GM12873 (cell line): ENCODE measurements around the gene FSTL3.

Experiments
- CTCF ChIP-seq: IDR thresholded peaks from 2 replicates; pipeline ENCODE4 v1.5.1; 2012; ENCODE audit warnings: low read depth, mild to moderate bottlenecking, moderate library complexity, low read length, control low read depth; ENCODE audit not compliant: insufficient read depth; ENCODE audit errors: missing control alignments

Gene FSTL3

DNA sequence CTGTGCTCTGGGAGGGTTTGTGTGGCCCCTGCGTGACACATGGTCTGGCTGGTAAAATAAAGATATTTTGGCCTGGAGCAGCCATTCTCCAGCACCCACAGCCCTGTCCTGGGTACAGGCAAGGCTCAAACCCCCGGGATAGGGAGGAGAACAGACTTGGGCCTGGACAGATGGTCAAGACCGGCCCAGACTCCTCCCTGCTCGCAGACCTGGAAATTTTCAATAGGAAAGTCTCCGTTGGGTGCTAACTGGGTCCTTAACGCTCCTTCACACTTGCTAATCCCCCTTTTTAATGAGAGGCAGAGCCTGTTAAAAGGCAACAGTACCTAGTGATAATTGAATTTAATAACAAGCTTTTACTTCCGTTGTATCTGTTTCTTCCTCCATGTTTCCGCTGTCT, 35.1 kb downstream of the FSTL3 start:
- no peak for TF ChIP-seq CTCF

- no peak for TF ChIP-seq CTCF
Observed at GRCh38 chr19:715347-715746, 39.2 kb downstream of the FSTL3 start.

DNA sequence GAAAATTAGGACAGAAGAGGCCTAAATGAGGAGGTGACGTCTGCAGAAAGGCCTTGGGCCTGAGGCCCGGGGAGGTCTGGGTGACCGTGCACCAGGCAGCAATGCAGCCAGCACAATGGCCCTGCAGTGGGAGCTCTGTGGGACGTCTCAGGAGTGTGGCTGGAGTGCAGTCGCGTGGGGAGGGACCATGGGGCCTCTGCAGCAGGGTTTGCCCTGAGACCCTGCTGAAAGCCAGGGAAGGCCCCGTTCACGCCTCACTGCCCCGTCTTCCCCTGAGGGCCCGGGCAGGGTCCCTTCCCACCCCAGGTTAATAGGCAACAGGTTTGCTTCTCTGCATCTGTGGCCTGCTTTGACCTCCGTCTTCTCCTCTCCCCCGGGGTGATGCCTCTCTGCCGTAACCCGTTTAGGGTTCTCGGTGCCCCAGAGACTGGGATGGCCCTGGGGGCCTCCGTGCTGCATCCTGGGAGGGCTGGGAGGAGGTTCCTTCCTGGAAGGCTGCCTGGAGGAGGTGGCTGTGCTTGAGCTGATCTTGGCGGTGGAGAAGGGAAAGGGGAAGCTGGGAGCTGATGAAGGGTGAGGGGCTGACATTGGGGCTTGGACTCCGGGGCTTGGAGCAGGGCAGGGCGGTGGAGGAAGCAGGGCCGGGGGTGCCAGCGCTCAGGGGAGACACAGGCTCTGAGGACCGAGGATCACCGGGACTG, 42.2 kb downstream of the FSTL3 start:
- TF ChIP-seq CTCF = no peak

DNA sequence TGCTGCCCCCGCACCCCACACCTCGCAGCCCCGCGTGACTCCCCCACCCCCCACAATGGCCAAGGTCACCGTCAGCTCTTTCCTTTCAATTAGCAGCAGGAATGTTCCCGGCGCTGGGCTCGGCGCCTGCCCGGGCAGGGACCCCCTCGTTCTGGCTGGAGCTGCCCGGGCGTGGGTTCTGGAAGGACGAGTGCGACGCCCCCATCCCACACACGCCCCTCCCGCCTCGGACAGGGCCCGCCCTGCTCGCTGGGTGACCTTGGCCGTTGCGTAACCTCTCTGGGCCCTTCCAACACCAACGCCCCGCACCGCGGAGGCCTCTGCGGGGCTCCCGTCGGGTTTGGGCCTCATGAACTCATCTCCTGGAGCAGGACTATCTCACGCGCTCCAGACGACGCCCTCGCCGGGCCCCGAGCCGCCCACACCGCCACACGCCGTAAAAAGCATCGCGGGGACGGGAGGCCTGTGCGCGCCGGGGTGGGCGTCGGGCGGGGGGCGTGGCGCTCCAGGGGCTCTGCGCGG, 42.9 kb downstream of the FSTL3 start:
- TF ChIP-seq CTCF = no peak

DNA sequence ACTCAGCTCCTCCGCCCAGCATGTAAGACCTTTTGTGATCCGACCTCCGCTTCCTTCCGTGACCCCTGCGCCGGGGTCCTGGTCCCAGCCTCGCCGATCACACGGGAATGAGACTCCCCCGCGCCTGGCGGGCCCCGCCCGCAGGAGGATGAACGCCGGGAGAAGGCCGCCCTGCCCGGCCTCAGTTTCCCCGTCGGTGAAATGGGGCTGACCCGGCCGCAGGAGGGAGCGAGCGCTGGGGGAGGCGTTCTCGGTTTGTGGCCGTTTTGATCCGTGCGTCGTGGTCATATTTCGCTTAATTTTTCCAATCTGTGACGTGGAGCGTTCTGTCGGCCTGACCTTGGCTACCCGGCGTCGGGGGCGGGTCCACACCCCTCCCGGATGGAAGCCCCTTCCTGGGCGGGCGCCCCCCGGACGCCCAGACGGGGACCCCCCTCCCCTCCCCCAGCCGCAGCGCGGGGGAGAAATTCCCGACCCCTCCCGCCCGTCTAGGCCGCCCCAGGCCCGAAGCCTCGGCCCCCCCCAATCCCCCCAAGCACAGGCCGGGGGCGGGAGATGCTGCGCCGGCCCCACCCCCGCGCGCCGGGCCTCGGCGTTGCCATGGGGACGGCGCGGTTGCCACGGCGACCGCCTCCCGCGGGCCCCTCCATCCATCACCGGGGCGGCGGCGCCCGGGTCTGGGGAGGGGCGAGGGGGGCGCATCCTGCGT, 43.6 kb downstream of the FSTL3 start:
- no peak for TF ChIP-seq CTCF

GRCh38 chr19:720345-721160, 44.4 kb downstream of the FSTL3 start:
- no peak for TF ChIP-seq CTCF
